Hepatocyte (in vitro differentiated cells): ENCODE measurements around the gene BAZ1B.

Source experiments
- CTCF ChIP-seq: fragments of 200-600 bp; sonication (generic); IDR thresholded peaks from 2 replicates; pipeline ENCODE4 v1.5.1; 2016; ENCODE audit warnings: antibody characterized with exemption, mild to moderate bottlenecking; ENCODE audit not compliant: poor library complexity
- EZH2 ChIP-seq: fragments of 200-600 bp; sonication (generic); IDR thresholded peaks from 2 replicates; pipeline ENCODE4 v1.6.1; 2016; ENCODE audit warnings: antibody characterized with exemption, mild to moderate bottlenecking, borderline replicate concordance
- EZH2phosphoT487 ChIP-seq: fragments of 200-600 bp; sonication (generic); IDR thresholded peaks from one replicate; pipeline ENCODE4 v1.6.1; 2018; ENCODE audit warnings: antibody characterized with exemption, mild to moderate bottlenecking, low read depth, moderate library complexity; ENCODE audit not compliant: unreplicated experiment, severe bottlenecking

- TF ChIP-seq EZH2 (no peak), CTCF (no peak), EZH2phosphoT487 (no peak)
Measured at GRCh38 chr7:73452999-73453635, 69.0 kb downstream of the BAZ1B start.
